ENCODE measurements around the gene CASKIN1.

DNA sequence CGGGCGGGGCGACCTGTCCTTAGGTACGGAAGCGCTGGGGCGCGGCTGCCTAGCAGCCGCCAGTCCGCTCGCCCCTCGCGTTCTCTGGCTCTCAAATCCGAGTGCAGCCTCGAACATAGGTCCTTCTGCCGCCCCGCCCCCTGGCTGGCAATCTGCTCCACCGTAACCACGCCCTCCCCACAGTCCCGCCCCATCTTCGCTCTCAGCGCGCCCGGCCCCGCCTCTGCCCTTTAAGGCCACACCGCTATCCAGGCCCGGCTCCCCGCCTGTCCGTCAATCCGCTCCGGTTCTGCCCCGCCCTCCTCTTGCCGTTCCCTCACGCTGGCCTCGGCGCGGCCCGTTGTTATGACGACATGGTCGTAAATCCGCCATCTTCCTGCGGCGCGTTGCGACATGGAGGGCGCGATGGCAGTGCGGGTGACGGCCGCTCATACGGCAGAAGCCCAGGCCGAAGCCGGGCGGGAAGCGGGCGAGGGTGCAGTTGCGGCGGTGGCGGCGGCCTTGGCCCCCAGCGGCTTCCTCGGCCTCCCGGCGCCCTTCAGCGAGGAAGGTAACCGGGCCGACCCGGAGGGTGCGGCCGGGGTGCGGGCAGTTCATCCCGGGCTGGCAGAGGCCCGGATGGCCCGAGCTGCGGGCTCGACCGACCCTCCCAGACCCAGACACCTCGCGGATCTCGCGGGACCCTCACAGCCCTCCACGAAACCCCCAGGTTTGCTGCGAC is 27.0 kb upstream of the CASKIN1 start, which contains the start of gene E4F1:
- TF ChIP-seq JUNB (IDR thresholded peaks at IDR 0.05; ENCODE audit: unreplicated experiment) (no peak), REST (IDR thresholded peaks at IDR 0.05; ENCODE audit: unreplicated experiment) (no peak), POLR2AphosphoS5 (IDR thresholded peaks at IDR 0.05; ENCODE audit: low read depth) (peak; percentile 96), NANOG (IDR thresholded peaks at IDR 0.05; ENCODE audit: borderline replicate concordance) (no peak), EZH2phosphoT487 (IDR thresholded peaks at IDR 0.05; ENCODE audit: unreplicated experiment) (no peak), EZH2 (IDR thresholded peaks at IDR 0.05; ENCODE audit: low read depth, unreplicated experiment) (no peak), CREB1 (CRISPR knock-in tag; IDR thresholded peaks at IDR 0.05; ENCODE audit: low read depth) (peak; percentile 93), ETS1 (IDR thresholded peaks at IDR 0.05) (peak; percentile 72; the same call in 1 of the 2 replicates)
- TF ChIP-seq, protein P1, sequence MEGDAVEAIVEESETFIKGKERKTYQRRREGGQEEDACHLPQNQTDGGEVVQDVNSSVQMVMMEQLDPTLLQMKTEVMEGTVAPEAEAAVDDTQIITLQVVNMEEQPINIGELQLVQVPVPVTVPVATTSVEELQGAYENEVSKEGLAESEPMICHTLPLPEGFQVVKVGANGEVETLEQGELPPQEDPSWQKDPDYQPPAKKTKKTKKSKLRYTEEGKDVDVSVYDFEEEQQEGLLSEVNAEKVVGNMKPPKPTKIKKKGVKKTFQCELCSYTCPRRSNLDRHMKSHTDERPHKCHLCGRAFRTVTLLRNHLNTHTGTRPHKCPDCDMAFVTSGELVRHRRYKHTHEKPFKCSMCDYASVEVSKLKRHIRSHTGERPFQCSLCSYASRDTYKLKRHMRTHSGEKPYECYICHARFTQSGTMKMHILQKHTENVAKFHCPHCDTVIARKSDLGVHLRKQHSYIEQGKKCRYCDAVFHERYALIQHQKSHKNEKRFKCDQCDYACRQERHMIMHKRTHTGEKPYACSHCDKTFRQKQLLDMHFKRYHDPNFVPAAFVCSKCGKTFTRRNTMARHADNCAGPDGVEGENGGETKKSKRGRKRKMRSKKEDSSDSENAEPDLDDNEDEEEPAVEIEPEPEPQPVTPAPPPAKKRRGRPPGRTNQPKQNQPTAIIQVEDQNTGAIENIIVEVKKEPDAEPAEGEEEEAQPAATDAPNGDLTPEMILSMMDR (conservative IDR thresholded peaks at IDR 0.05; ENCODE audit: low read depth in 2 of 2) = no peak

All from GM23338 (cell line).